Hepatic stellate cell (primary cell): ENCODE results near the gene ASPSCR1.
A peak's percentile ranks its signal among the peaks of the same experiment; 100 is the strongest.
"Not testable (repeated sequence)": the region's sequence is repeated elsewhere in the genome, so short reads cannot be mapped to it uniquely, and the experiment has no call there.

ENCODE experiments used
- DNase-seq: peaks from one replicate; pipeline ENCODE4 v3.0.0; 2011; ENCODE audit warnings: low spot score

ASPSCR1 gene

GRCh38 chr17:82024859-82025258 is 47.4 kb downstream of the ASPSCR1 start:
- DNase-seq, result no peak

DNA sequence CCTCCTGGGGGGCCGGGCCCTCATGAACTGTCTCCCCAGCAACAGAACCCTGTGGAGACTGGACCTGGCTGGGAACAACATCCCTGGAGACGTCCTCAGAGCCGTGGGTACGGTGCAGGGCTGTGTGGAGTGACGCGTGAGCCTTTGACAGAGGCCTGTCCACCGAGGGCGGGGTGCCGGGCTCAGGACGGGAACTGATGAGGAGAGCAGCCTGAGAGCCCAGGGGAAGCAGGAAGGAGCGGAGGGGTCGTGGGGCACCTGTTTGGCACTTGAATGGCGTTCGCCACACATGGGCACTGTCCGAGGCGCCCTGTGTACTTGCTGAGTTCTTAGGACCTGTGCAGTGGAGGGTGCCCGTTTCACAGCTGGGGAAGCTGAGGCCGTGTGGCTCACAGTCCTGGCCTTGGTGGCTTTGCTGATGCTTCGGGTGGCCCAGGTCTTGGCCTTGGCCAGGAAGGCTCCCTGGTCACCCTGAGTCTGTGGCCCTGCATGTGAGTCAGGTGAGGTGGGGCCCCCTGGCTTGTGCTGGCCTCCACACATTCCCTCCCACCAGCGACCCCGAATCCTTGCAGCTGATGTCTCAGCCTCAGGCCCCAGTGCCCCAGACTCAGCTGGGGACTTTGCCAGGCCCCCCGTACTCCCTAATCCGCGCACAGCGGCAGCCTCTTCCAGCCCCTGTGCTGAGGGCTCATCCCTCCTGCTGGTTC is 48.1 kb downstream of the ASPSCR1 start:
- no peak for DNase-seq

GRCh38 chr17:82028246-82028645 is 50.8 kb downstream of the ASPSCR1 start:
- DNase-seq, result no peak

- DNase-seq, result no peak
Measured at GRCh38 chr17:82028966-82029365, 51.5 kb downstream of the ASPSCR1 start.

DNA sequence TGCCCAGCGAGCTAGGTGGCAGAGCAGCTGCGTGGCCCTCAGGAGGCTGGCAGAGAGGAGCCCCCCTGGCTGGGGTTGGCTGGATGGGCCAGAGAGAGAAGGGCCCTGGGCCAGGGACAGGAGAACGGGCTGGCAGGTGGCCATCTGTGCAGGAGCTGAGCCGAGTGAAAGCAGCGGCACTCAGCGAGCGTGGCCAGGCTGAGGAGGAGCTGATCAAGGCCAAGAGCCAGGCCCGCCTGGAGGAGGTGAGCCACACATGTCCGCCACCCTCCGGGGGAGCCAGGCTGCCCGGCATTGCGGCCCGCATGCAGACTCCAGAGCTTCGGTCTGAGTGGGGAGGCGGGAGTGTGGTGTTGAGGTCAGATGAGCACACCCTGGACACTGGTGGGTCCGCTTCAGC is 52.0 kb downstream of the ASPSCR1 start:
- no peak for DNase-seq

GRCh38 chr17:82029990-82030469 is 52.6 kb downstream of the ASPSCR1 start:
- no peak for DNase-seq

GRCh38 chr17:82030470-82031302 is 53.3 kb downstream of the ASPSCR1 start:
- DNase-seq, result peak; percentile 91

DNA sequence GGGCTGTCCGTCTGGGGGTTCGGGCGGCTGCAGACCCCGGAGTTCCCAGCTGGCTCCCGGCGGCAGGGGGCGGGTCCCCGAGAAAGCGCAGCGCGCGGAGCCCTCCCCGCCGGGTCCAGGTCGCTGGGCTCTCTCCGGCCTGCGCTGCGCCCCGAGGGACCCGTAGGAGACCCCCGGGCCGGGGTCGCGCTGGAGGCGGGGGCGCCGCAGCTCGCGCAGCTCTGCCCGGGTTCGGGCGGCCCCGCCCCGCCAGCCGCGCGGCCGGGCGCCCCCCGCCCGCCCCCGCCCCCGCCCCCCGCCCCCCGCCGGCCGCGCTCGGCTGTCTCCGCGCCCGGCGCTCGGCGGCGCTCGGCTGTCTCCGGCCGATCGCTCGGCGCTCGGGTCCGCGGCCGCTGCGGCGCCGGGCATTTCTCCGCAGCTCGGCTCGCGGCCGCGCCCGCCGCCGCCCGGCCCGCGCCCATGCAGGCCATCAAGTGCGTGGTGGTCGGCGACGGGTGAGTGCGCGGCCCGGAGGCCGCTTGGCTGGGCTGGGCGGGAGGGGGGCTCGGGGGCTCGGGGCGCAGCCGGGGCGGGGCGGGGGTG is 54.0 kb downstream of the ASPSCR1 start, which contains the start of gene RAC3:
Gene RAC3, plus strand, starts transcription at position 376 of the 582 bp plus-strand sequence. Its CDS starts 84 bp downstream, at position 460.
- DNase-seq, result peak; percentile 68

GRCh38 chr17:82031885-82032627 is 54.6 kb downstream of the ASPSCR1 start:
- DNase-seq, result no peak

- DNase-seq, result no peak
Measured at GRCh38 chr17:82033359-82034085, 56.1 kb downstream of the ASPSCR1 start.

GRCh38 chr17:82034371-82035011 is 57.1 kb downstream of the ASPSCR1 start:
- DNase-seq, result no peak

- DNase-seq, result no peak
Measured at GRCh38 chr17:82035488-82035887, 58.1 kb downstream of the ASPSCR1 start.

- DNase-seq, result no peak
Measured at GRCh38 chr17:82035956-82036633, 58.7 kb downstream of the ASPSCR1 start.

DNA sequence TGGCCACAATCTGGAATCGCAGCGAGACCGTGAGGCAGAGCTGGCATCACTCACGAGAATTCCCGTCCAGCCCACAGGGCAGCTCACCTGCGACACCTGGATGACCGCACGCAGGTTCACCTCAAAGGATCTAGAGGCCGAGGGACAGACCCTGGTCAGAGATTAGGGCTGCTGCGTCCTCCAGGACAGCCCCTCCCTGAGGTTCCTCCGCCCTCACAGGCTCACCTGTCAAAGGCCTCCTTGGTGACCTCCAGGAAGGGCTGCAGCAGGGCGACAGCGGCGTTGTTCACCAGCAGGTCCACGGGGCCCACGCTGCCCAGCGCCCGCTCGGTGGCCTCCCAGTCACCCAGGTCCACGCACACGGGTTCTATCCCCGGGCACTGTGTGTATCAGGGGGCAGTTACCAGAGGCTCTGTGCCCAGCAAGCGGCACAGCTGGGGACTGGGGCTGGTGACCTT is 59.2 kb downstream of the ASPSCR1 start:
- DNase-seq, result no peak

GRCh38 chr17:82037092-82037888 is 59.9 kb downstream of the ASPSCR1 start, which contains the start of gene DCXR:
Gene DCXR (minus strand): TSS chr17:82037697. CDS start chr17:82037682, 15 bp downstream.
- DNase-seq, result peak; percentile 99

DNA sequence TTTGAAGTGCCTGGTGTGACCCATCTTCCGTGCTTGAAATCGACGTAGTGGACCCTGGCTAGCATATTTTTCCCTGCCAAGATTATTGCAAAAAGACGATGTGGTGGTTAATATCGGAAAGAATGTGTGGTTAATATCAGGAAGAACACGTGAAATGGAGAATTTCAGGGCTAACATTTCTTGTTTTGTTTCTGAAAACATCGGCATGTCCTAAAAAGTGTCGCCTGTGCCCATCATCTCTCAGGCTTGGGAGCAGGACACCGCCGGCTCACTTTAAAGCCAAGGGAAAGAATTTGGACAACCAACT is 60.4 kb downstream of the ASPSCR1 start:
- DNase-seq, result no peak

DNA sequence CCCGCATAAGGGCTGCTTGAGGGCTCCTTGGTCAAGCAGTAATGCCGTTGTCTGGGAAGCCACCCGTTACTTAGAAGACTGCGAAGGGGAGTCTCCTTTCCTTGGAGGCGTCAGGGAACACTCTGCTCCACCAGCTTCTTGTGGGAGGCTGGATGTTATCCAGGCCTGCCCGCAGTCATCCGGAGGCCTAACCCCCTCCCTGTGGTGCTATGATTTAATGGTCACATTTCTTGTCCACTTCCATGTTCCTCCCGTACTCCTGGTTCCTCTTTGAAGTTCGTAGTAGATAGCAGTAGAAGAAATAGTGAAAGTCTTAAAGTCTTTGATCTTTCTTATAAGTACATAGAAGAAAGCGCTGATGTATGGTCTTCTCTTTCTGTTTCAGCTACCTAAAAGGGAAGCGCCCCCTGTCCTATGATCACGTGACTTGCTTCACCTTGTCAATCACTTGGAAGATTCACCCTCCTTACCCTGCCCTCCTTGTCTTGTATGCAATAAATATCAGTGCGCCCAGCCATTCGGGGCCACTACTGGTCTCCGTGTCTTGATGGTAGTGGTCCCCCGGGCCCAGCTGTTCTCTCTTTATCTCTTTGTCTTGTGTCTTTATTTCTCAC is 61.5 kb downstream of the ASPSCR1 start:
- not testable (repeated sequence) for DNase-seq

DNA sequence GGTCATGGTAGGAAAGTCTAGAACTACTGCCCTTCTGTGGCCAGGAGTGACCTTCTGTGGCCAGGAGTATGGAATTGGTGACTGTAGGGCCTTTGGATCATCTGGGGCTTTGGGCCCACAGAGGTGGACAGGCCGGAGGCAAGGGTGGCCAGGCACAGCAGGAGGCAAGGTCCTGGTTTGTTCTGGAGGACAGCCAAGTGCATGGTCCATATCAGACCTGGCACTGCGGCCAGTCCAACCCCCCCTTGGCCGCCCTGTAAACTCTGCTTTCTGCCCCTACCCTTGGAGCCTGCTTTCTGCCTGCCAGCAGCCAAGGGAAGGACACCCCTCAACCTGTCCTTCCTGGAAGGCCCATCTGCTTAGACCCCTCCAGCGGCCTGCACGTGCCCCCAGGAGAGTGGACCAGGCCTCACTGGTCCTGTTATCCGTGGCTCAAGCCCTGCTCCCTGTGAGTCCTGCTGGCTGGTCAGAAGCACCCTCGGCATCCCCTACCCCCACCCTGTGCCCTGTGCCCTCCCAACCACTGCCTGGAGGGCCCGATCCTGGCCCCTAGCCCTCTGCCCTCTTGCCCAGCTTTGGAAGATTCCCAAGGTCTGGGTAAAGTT is 62.4 kb downstream of the ASPSCR1 start:
- no peak for DNase-seq
